Sciatic nerve (tissue), 2 donors: Measurements from ENCODE around the gene ARID5A. TPM values are rescaled to one million over a fixed set of nuclear protein-coding genes. Genes with fewer than 3 reads are reported as not detected.
A peak's percentile ranks its signal among the peaks of the same experiment; 100 is the strongest.

ENCODE experiments used
- ATAC-seq: fragments of 200-7000 bp; cut with Tn5 transposase; one replicate; pipeline ENCODE4 v1.9.1; 2020; ENCODE audit warnings: mild to moderate bottlenecking, moderate library complexity
- DNase-seq: peaks from one replicate; pipeline ENCODE4 v3.0.0-alpha.2; 2020; ENCODE audit warnings: low spot score
- intact Hi-C: fragments of 100-400 bp; cut with DNase I; formaldehyde crosslinking; loops from one replicate; pipeline ENCODE4 v1.14.2; 2022
- total RNA-seq: library from RNA; stranded (reverse); fragmentation: NEBNext Ultra II Directional; extraction: Animal tissue kit (Norgen Biotek cat#: 25700); gene quantifications from one replicate; pipeline ENCODE4 v1.2.1, GENCODE V29; 2021
- donor health status: DM: no; HTN: no; CAD: no.
- donor health status: DM: no; HTN: no; CAD: no.

The ARID5A gene
- total RNA-seq, 1 donor from 2014 or later = 44.8 TPM

DNA sequence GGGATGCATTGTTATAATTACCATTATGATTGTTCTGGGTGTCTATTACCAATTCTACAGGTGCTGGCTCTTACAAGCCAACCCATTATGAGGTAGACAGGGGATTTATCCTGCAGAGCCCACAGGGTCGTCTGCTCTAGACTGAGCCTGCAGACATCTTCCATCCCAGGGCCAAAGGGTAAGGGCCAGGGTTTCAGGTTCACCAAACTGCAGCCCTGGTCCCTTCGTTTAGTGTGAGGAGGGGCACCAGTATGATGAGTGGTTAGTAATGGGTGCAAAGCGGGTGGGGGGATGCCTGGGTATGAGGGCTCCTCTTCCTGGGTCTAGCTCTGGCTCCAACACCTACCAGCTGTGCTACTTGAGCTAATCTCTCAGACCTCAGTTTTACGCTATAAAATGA is 1.2 kb upstream of the ARID5A start:
- no peak for DNase-seq
- intact Hi-C loops = no loop called here
- no peak for ATAC-seq

GRCh38 chr2:96537066-96537733 is 648 bp downstream of the ARID5A start:
- DNase-seq = peak; percentile 84
- intact Hi-C loops = no loop called here
- peak; percentile 4 for ATAC-seq

GRCh38 chr2:96537734-96538486 is 1.4 kb downstream of the ARID5A start:
- DNase-seq = no peak
- peak; percentile 4 for ATAC-seq
- intact Hi-C loops = no loop called here

GRCh38 chr2:96538487-96539214 is 2.1 kb downstream of the ARID5A start:
- ATAC-seq (peak; percentile 37), DNase-seq (peak; percentile 92)
- intact Hi-C loops = no loop called here

DNA sequence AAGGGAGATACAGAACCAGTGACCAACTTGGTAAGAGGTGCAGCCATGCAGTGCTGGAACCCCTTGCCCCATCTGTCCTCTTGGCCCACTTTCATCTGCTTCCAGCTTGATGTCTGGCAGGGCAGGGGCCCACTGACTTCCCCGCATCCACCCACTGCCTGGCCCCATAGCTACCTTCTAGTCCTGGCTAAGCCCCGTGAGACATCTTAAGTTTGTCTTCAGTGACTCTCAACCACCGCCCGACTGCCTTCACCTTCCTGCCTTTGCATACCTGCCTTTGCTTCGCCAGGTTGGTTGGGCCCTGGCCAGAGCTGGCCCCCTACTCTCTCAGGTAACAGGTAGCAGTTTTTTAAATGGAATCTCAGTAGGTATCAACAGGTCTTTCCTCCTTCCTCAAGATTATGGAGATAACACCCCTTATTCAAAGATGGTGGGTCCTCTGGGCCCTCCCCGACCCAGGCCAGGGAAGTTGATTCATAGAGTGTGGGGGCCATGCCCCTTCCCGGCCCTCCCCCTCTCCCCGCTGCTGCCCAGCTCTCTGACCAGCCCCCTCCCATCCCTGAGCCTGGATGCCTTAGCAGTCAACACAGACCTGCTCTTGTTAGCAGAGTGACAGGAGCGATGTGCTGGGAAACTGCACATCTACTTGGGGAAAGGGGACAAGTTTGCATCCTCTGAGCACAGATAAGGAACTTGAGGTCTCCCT is 2.8 kb downstream of the ARID5A start:
- DNase-seq = no peak
- intact Hi-C loops = no loop called here
- no peak for ATAC-seq

- ATAC-seq = no peak
- DNase-seq = no peak
- intact Hi-C loops = no loop called here
Observed at GRCh38 chr2:96540136-96540535, 3.6 kb downstream of the ARID5A start.

DNA sequence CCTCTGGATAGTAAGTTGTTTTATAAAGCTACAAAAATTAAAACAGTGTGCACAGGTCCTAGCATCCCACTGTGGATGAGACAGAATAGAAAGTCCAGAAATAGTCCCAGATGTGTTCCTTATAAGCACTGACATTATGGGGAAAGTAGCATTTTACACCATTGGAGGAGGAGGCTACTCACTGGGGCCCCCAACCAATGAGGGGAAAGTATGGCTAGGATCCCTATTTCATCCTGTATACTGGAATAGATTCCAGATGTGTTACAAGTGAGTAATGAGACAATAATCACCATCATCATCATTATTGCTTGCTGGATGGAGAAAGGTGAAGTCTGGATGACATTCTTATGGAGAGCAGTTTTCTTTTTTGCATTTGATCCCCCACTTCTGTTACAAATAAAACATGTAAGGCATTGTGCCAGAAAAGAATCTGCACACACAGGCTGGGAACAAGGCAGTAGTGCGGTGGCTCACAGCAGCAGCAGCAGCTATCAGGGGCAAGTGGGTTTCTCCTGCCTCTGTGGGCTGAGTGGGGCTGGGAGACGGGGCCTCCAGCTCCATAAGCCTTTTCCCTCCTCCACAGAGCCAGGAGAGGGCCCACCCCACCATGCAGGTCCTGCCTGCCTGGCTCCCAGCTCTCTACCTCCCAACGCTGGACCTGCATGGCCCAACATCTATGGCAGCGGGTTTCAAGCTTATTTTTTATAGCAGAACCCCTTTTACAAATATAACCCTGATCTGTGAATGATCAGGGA is 5.0 kb downstream of the ARID5A start:
- no peak for DNase-seq
- no peak for ATAC-seq
- intact Hi-C loops = no loop called here

GRCh38 chr2:96542357-96542977 is 5.9 kb downstream of the ARID5A start:
- no peak for DNase-seq
- intact Hi-C loops = no loop called here
- no peak for ATAC-seq

DNA sequence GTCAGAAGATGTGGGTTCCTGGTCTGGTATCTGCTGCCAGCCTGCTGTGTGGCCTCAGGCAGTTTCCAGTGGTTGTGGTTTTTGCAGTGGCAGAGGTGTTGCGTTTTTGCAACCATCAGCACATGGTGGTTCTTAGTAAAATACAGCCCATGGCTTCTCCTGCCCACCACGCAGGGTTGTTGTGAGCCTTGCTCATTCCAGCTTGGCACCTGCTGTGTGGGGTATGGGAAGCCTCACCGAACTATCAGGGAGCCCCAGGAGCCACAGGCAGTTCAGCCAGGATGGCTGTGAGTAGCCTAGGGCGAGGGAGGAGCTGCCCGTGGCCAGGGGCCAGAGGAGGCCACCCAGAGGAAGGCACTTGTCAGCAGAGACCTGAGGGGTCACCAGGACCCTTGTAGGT is 9.8 kb downstream of the ARID5A start:
- intact Hi-C loops = no loop called here
- ATAC-seq (no peak), DNase-seq (no peak)

DNA sequence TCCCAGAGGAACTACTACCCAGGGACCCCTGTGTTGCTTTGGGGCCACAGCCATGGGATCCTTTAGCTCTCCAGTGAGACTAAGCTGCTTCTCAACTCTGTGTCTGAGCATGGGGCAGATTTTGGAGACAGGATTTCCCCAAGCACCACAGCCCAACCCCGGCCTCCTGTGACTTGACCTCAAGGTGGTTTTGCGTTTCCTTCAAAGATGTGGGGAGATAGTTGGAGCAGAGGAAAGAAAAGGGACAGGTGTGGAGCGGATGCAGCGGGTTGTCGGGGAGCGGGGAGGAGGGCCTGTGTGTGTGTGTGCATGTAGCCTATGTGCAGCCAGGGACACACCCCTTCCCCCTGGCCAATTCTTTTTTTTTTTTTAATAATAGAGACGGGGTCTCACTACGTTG is 10.2 kb downstream of the ARID5A start:
- ATAC-seq (no peak), DNase-seq (no peak)
- intact Hi-C loops = no loop called here

GRCh38 chr2:96547203-96547641 is 10.7 kb downstream of the ARID5A start:
- DNase-seq = no peak
- intact Hi-C loops = no loop called here

GRCh38 chr2:96547731-96548171 is 11.2 kb downstream of the ARID5A start:
- ATAC-seq (no peak), DNase-seq (no peak)
- intact Hi-C loops = no loop called here

More at GRCh38 chr2:96547203-96547641, 10.7 kb downstream of the ARID5A start:
- ATAC-seq = no peak

- intact Hi-C loops = no loop called here
- DNase-seq (no peak), ATAC-seq (no peak)
Observed at GRCh38 chr2:96548558-96549465, 12.3 kb downstream of the ARID5A start.

DNA sequence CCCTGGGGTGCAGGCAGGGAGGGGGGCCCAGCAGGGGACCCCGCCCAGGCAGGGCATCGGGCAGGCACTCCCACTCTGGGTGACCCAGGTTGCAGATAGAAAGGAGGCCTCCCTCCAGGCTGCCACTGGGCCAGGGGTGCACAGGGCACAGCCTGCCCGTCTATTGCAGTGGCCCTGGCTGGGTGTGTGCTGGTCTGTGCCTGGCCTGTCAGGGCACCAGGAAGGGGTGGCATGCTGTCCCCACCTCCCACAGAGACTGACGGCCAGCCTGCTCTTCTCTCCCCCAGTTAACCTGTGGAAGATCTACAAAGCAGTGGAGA is 12.9 kb downstream of the ARID5A start:
- ATAC-seq = no peak
- DNase-seq = no peak
- intact Hi-C loops = no loop called here

DNA sequence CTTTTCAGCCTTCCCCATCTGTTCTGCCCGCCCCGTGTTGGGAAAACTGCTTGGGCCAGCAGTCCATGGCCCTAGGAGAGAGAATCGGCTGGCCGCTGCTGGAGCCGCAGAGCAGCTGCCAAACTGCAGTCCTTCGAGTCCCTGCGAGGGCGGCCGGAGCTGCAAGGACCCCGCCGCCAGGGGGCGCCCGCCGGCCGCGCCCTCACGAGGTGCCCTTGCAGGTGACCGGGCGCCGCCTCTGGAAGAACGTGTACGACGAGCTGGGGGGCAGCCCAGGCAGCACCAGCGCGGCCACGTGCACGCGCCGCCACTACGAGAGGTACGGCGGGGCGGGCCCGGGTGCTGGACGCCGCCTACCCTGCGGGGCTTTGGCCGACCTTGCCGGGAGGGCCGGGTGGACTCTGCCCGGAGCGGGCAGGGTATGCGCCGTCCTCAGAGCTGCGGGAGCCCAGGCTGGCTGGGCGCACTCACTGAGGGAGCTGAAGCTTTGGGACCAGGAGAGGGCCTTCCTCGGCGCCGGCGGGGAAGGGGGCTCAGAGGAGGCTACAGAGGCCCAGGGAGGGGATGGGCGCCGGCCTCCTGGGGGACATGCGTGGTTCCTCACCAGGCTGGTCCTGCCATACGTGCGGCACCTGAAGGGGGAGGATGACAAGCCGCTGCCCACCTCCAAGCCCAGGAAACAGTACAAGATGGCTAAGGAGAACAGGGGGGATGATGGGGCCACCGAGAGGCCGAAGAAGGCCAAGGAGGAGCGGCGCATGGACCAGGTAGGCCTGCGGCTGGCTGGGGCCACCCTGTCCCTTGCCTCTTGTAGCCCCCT is 13.6 kb downstream of the ARID5A start:
- intact Hi-C loops = no loop called here
- ATAC-seq (no peak), DNase-seq (no peak)

DNA sequence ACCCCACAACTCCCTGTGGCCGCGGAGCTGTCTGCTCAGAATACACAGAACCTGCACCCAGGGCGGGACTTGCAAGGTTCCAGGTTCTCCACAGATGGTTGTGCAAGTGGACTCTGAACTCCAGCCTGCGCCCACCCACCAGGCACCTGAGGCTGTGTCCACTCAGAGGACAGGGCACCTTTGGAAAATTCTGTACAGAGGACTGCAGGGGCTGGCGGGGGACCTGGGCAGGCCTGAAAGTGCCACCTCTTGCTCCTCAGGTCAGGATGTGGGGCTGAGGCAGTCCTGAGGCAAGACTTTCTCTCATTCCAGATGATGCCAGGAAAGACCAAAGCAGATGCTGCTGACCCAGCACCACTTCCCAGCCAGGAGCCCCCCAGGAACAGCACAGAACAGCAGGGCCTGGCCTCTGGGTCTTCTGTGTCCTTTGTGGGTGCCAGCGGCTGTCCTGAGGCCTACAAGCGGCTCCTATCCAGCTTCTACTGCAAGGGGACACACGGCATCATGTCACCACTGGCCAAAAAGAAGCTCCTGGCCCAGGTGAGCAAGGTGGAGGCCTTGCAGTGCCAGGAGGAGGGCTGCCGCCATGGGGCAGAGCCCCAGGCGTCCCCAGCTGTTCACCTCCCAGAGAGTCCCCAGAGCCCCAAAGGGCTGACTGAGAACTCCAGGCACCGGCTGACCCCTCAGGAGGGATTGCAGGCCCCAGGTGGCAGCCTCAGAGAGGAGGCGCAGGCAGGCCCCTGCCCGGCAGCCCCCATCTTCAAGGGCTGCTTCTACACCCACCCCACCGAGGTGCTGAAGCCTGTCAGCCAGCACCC is 14.4 kb downstream of the ARID5A start:
- intact Hi-C loops = no loop called here
- no peak for DNase-seq
- no peak for ATAC-seq
